CD4-positive, alpha-beta memory T cell (primary cell): ENCODE measurements around the gene RAB35. TPM values are rescaled to one million over a fixed set of nuclear protein-coding genes. Genes with fewer than 3 reads are reported as not detected.
A peak's percentile ranks its signal among the peaks of the same experiment; 100 is the strongest.

Experiments used
- CTCF ChIA-PET: fragments of 350-600 bp; sonication (Branson Sonifier 250); formaldehyde crosslinking; loops from one replicate; lab custom pipeline; 2021; ENCODE audit warnings: inconsistent platforms; ENCODE audit not compliant: partially characterized antibody; lab: Charles Lee
- POLR2A ChIA-PET: fragments of 350-600 bp; sonication (Branson Sonifier 250); formaldehyde crosslinking; loops from one replicate; lab custom pipeline; 2021; ENCODE audit not compliant: partially characterized antibody; lab: Charles Lee
- DNase-seq, 5 donors: peaks; one replicate each; pipeline versions ENCODE4 v3.0.0 to v3.0.0-alpha.2; 2020 to 2022; ENCODE audit warnings: mixed read lengths in 1 of 5
- H3K27ac ChIP-seq: one replicate; pipeline ENCODE4 v1.7.0; 2013; ENCODE audit warnings: low read depth, low read length
- H3K27me3 ChIP-seq: 2 replicates; pipeline ENCODE4 v1.7.0; 2013; ENCODE audit warnings: mild to moderate bottlenecking, low read length, moderate library complexity; ENCODE audit not compliant: insufficient read depth
- H3K36me3 ChIP-seq: 2 replicates; pipeline ENCODE4 v1.7.0; 2013; ENCODE audit warnings: mild to moderate bottlenecking, low read length, moderate library complexity; ENCODE audit not compliant: insufficient read depth
- H3K4me1 ChIP-seq: 2 replicates; pipeline ENCODE4 v1.7.0; 2013; ENCODE audit warnings: mild to moderate bottlenecking, low read length, moderate library complexity; ENCODE audit not compliant: insufficient read depth
- H3K4me3 ChIP-seq, 2 donors: one replicate each; pipeline ENCODE4 v1.7.0; 2013; ENCODE audit warnings: low read length in 2 of 2, mild to moderate bottlenecking in 1 of 2
- H3K9me3 ChIP-seq, 2 donors: one replicate each; pipeline ENCODE4 v1.7.0; 2013; ENCODE audit warnings: low read length in 2 of 2, control low read depth in 1 of 2; ENCODE audit not compliant: control insufficient read depth in 1 of 2
- H3K27ac Mint-ChIP-seq, 7 donors: one replicate each; pipeline ENCODE4 v1.8.0; 2020 to 2021; ENCODE audit warnings: mixed read lengths in 7 of 7, mild to moderate bottlenecking in 6 of 7, inconsistent platforms in 3 of 7, moderate library complexity in 3 of 7
- H3K27me3 Mint-ChIP-seq, 2 donors: one replicate each; pipeline ENCODE4 v1.8.0; 2020 to 2021; ENCODE audit warnings: mixed read lengths in 2 of 2
- H3K36me3 Mint-ChIP-seq, 2 donors: one replicate each; pipeline ENCODE4 v1.8.0; 2020 to 2021; ENCODE audit warnings: mixed read lengths in 2 of 2, inconsistent platforms in 1 of 2, mild to moderate bottlenecking in 1 of 2
- H3K4me1 Mint-ChIP-seq, 4 donors: one replicate each; pipeline ENCODE4 v1.8.0; 2020 to 2021; ENCODE audit warnings: mixed read lengths in 4 of 4, mild to moderate bottlenecking in 1 of 4
- H3K4me3 Mint-ChIP-seq, 8 donors: one replicate each; pipeline ENCODE4 v1.8.0; 2020 to 2021; ENCODE audit warnings: mixed read lengths in 8 of 8, mild to moderate bottlenecking in 7 of 8, moderate library complexity in 6 of 8, inconsistent platforms in 3 of 8
- H3K9me3 Mint-ChIP-seq, 8 donors: one replicate each; pipeline ENCODE4 v1.8.0; 2020 to 2021; ENCODE audit warnings: mixed read lengths in 8 of 8, mild to moderate bottlenecking in 5 of 8, inconsistent platforms in 3 of 8, moderate library complexity in 1 of 8
- intact Hi-C: fragments of 100-400 bp; cut with micrococcal nuclease; formaldehyde crosslinking; loops from one replicate; pipeline ENCODE4 v1.15.1; 2023
- polyA plus RNA-seq, 2 donors: library from polyadenylated mRNA; unstranded; fragments of 300-500 nt; fragmentation: Illumina TruSeq; gene quantifications; one replicate each; pipeline ENCODE4 v1.2.3, GENCODE V29; 2021
- total RNA-seq, 2 experiments: library from RNA; stranded (reverse); gene quantifications; one replicate each; pipeline ENCODE4 v1.2.3, GENCODE V29; 2021

Gene RAB35
- total and polyA plus RNA-seq, 4 experiments from 2014 or later: 12.4 to 71.3 (median 45.4) TPM

GRCh38 chr12:120106151-120106550 is 10.4 kb downstream of the RAB35 start:
- Mint-ChIP-seq H3K27ac (peak overlapping the region in 2 of 7 donors; percentile 44 to 79), H3K9me3 (peaks cover 0 to 4% (median 0%) of the 10 kb centered on the region in 8 donors), H3K36me3 (peaks cover 29 to 55% of the 10 kb centered on the region in 2 donors), H3K27me3 (no peaks in the 10 kb centered on the region), H3K4me1 (peaks cover 37 to 74% (median 49%) of the 10 kb centered on the region in 4 donors), H3K4me3 (peak overlapping the region in 1 of 8 donors; percentile 14)
- CTCF ChIA-PET: no interaction called here
- Histone ChIP-seq H3K9me3 (no peaks in the 10 kb centered on the region), H3K27me3 (no peaks in the 10 kb centered on the region), H3K27ac (no peak overlapping the region), H3K4me1 (peaks cover 51% of the 10 kb centered on the region), H3K4me3 (no peak overlapping the region), H3K36me3 (peaks cover 44% of the 10 kb centered on the region)
- POLR2A ChIA-PET: interaction anchor here (1.3 to 1.6 kb wide), 2 partner anchors 10 to 16 kb away, joined by 5 to 6 read pairs; partner anchors contain the start of gene RAB35
- no peak for DNase-seq
- intact Hi-C loops: no loop called here

GRCh38 chr12:120103371-120103770 is 13.2 kb downstream of the RAB35 start:
- CTCF ChIA-PET: no interaction called here
- intact Hi-C loops: no loop called here
- H3K27me3 ChIP-seq: no peaks in the 10 kb centered on the region
- H3K27ac ChIP-seq: no peak overlapping the region
- H3K36me3 ChIP-seq: peaks cover 56% of the 10 kb centered on the region
- no peak overlapping the region for H3K4me3 Mint-ChIP-seq
- DNase-seq: no peak
- POLR2A ChIA-PET: interaction anchor here (0.9 kb wide), 1 partner anchor 15 kb away, joined by 4 read pairs; no protein-coding TSS in a partner anchor
- H3K4me1 Mint-ChIP-seq: peaks cover 21 to 62% (median 30%) of the 10 kb centered on the region in 4 donors
- H3K4me3 ChIP-seq: no peak overlapping the region
- H3K27ac Mint-ChIP-seq: no peak overlapping the region
- peaks cover 31% of the 10 kb centered on the region for H3K4me1 ChIP-seq
- no peaks in the 10 kb centered on the region for H3K27me3 Mint-ChIP-seq
- H3K36me3 Mint-ChIP-seq: peaks cover 23 to 64% of the 10 kb centered on the region in 2 donors
- no peaks in the 10 kb centered on the region for H3K9me3 ChIP-seq
- H3K9me3 Mint-ChIP-seq: peaks cover 0 to 4% (median 0%) of the 10 kb centered on the region in 8 donors

GRCh38 chr12:120103044-120103338 is 13.6 kb downstream of the RAB35 start:
- H3K36me3 ChIP-seq: peaks cover 55% of the 10 kb centered on the region
- Mint-ChIP-seq H3K4me3 (no peak overlapping the region), H3K36me3 (peaks cover 23 to 64% of the 10 kb centered on the region in 2 donors), H3K4me1 (peaks cover 18 to 58% (median 28%) of the 10 kb centered on the region in 4 donors), H3K9me3 (peaks cover 0 to 4% (median 0%) of the 10 kb centered on the region in 8 donors), H3K27me3 (no peaks in the 10 kb centered on the region), H3K27ac (peak overlapping the region in 1 of 7 donors; percentile 44)
- POLR2A ChIA-PET: interaction anchor here (0.8 to 1.2 kb wide), 4 partner anchors 13 to 16 kb away, joined by 3 to 4 read pairs (median 3); partner anchors contain the start of gene RAB35
- no peak for DNase-seq
- H3K4me1 ChIP-seq: peaks cover 28% of the 10 kb centered on the region
- H3K4me3 ChIP-seq: no peak overlapping the region
- CTCF ChIA-PET: interaction anchor here (1.2 kb wide), 1 partner anchor 9 kb away, joined by 3 read pairs; no protein-coding TSS in a partner anchor
- H3K27ac ChIP-seq: no peak overlapping the region
- intact Hi-C loops: no loop called here
- no peaks in the 10 kb centered on the region for H3K9me3 ChIP-seq
- no peaks in the 10 kb centered on the region for H3K27me3 ChIP-seq

GRCh38 chr12:120102189-120103043 is 14.1 kb downstream of the RAB35 start:
- Histone ChIP-seq H3K36me3 (peaks cover 53% of the 10 kb centered on the region), H3K27ac (peak overlapping the region; percentile 20), H3K4me3 (no peak overlapping the region), H3K27me3 (no peaks in the 10 kb centered on the region), H3K9me3 (no peaks in the 10 kb centered on the region), H3K4me1 (peaks cover 25% of the 10 kb centered on the region)
- H3K27me3 Mint-ChIP-seq: no peaks in the 10 kb centered on the region
- ChIA-PET CTCF (interaction anchor here (1.2 kb wide), 1 partner anchor 10 kb away, joined by 3 read pairs; no protein-coding TSS in a partner anchor), POLR2A (interaction anchor here (0.8 to 1.2 kb wide), 4 partner anchors 12 to 16 kb away, joined by 3 to 4 read pairs (median 3); partner anchors contain the start of gene RAB35)
- peaks cover 23 to 63% of the 10 kb centered on the region in 2 donors for H3K36me3 Mint-ChIP-seq
- H3K4me3 Mint-ChIP-seq: peak overlapping the region in 5 of 8 donors; percentile 2 to 81 (median 34)
- intact Hi-C loops: no loop called here
- peak overlapping the region in 6 of 7 donors; percentile 18 to 72 (median 51) for H3K27ac Mint-ChIP-seq
- H3K4me1 Mint-ChIP-seq: peaks cover 16 to 54% (median 26%) of the 10 kb centered on the region in 4 donors
- no peak for DNase-seq
- peaks cover 0 to 2% (median 0%) of the 10 kb centered on the region in 8 donors for H3K9me3 Mint-ChIP-seq

- CTCF ChIA-PET: interaction anchor here (1.2 kb wide), 1 partner anchor 11 kb away, joined by 3 read pairs; no protein-coding TSS in a partner anchor
- no peaks in the 10 kb centered on the region for H3K27me3 Mint-ChIP-seq
- no peaks in the 10 kb centered on the region for H3K9me3 ChIP-seq
- peaks cover 23 to 65% of the 10 kb centered on the region in 2 donors for H3K36me3 Mint-ChIP-seq
- H3K4me1 Mint-ChIP-seq: peaks cover 16 to 52% (median 25%) of the 10 kb centered on the region in 4 donors
- H3K27me3 ChIP-seq: no peaks in the 10 kb centered on the region
- intact Hi-C loops: no loop called here
- H3K9me3 Mint-ChIP-seq: peaks cover 0 to 2% (median 0%) of the 10 kb centered on the region in 8 donors
- peaks cover 25% of the 10 kb centered on the region for H3K4me1 ChIP-seq
- peak overlapping the region in 7 of 8 donors; percentile 70 to 81 (median 73) for H3K4me3 Mint-ChIP-seq
- DNase-seq: no peak
- no peak overlapping the region for H3K4me3 ChIP-seq
- H3K27ac Mint-ChIP-seq: peak overlapping the region; percentile 55 to 91 (median 81)
- H3K36me3 ChIP-seq: peaks cover 55% of the 10 kb centered on the region
- POLR2A ChIA-PET: interaction anchor here (0.7 kb wide), 1 partner anchor 15 kb away, joined by 3 read pairs; the partner anchor contains the start of gene RAB35
- H3K27ac ChIP-seq: peak overlapping the region; percentile 20
Observed at GRCh38 chr12:120101617-120102016, 14.9 kb downstream of the RAB35 start.

GRCh38 chr12:120101182-120101581 is 15.4 kb downstream of the RAB35 start:
- peaks cover 56% of the 10 kb centered on the region for H3K36me3 ChIP-seq
- Mint-ChIP-seq H3K4me1 (peaks cover 15 to 48% (median 22%) of the 10 kb centered on the region in 4 donors), H3K36me3 (peaks cover 23 to 67% of the 10 kb centered on the region in 2 donors), H3K27ac (peak overlapping the region; percentile 55 to 91 (median 81)), H3K4me3 (peak overlapping the region in 7 of 8 donors; percentile 70 to 81 (median 73)), H3K9me3 (peaks cover 0 to 2% (median 0%) of the 10 kb centered on the region in 8 donors), H3K27me3 (no peaks in the 10 kb centered on the region)
- no peak overlapping the region for H3K4me3 ChIP-seq
- intact Hi-C loops: no loop called here
- ChIA-PET CTCF (interaction anchor here (0.9 kb wide), 1 partner anchor 14 kb away, joined by 3 read pairs; no protein-coding TSS in a partner anchor), POLR2A (interaction anchor here (0.7 to 1.1 kb wide), 2 partner anchors 14 to 16 kb away, joined by 3 read pairs; partner anchors contain the start of gene RAB35)
- no peaks in the 10 kb centered on the region for H3K9me3 ChIP-seq
- DNase-seq: no peak
- peak overlapping the region; percentile 20 for H3K27ac ChIP-seq
- H3K4me1 ChIP-seq: peaks cover 25% of the 10 kb centered on the region
- H3K27me3 ChIP-seq: no peaks in the 10 kb centered on the region
